Measurements from ENCODE around the gene SYT14.

SYT14 gene

GRCh38 chr1:210025870-210026269 is 87.9 kb downstream of the SYT14 start:
- H3K4me3 ChIP-seq (ENCODE audit: insufficient read depth, low read length, poor library complexity, severe bottlenecking), result no peak overlapping the region
- no peak overlapping the region for H2AFZ ChIP-seq (ENCODE audit: low read depth, low read length, severe bottlenecking)
- H3K9me2 ChIP-seq (replicated peaks; ENCODE audit: insufficient read depth, low read length), result no peaks in the 10 kb centered on the region
- H3K27ac ChIP-seq (ENCODE audit: low read depth, low read length), result no peak overlapping the region
- H3K9ac ChIP-seq (ENCODE audit: low read length), result no peak overlapping the region
- H3K36me3 ChIP-seq (ENCODE audit: low read length), result no peaks in the 10 kb centered on the region
- TF ChIP-seq, protein P1, sequence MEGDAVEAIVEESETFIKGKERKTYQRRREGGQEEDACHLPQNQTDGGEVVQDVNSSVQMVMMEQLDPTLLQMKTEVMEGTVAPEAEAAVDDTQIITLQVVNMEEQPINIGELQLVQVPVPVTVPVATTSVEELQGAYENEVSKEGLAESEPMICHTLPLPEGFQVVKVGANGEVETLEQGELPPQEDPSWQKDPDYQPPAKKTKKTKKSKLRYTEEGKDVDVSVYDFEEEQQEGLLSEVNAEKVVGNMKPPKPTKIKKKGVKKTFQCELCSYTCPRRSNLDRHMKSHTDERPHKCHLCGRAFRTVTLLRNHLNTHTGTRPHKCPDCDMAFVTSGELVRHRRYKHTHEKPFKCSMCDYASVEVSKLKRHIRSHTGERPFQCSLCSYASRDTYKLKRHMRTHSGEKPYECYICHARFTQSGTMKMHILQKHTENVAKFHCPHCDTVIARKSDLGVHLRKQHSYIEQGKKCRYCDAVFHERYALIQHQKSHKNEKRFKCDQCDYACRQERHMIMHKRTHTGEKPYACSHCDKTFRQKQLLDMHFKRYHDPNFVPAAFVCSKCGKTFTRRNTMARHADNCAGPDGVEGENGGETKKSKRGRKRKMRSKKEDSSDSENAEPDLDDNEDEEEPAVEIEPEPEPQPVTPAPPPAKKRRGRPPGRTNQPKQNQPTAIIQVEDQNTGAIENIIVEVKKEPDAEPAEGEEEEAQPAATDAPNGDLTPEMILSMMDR (IDR thresholded peaks at IDR 0.05; ENCODE audit: insufficient read depth, low read length, poor library complexity, severe bottlenecking), result no peak
- no peak for TF ChIP-seq EZH2phosphoT487 (conservative IDR thresholded peaks at IDR 0.05; ENCODE audit: low read length)
- H4K20me1 ChIP-seq (ENCODE audit: low read depth, low read length), result no peaks in the 10 kb centered on the region
- no peak overlapping the region for H3K4me2 ChIP-seq (ENCODE audit: low read depth, low read length, poor library complexity, severe bottlenecking)
- no peaks in the 10 kb centered on the region for H3K27me3 ChIP-seq (ENCODE audit: low read length)
- no peaks in the 10 kb centered on the region for H3K79me2 ChIP-seq (ENCODE audit: insufficient read depth, low read length)
- no peaks in the 10 kb centered on the region for H3K9me3 ChIP-seq (ENCODE audit: insufficient read depth, low read length)
- no peaks in the 10 kb centered on the region for H3F3A ChIP-seq (ENCODE audit: insufficient read depth)

- Histone ChIP-seq H3K9me2 (replicated peaks; ENCODE audit: insufficient read depth, low read length) (no peaks in the 10 kb centered on the region), H2AFZ (ENCODE audit: low read depth, low read length, severe bottlenecking) (no peak overlapping the region), H3K36me3 (ENCODE audit: low read length) (no peaks in the 10 kb centered on the region), H3K4me2 (ENCODE audit: low read depth, low read length, poor library complexity, severe bottlenecking) (no peak overlapping the region), H3K27me3 (ENCODE audit: low read length) (no peaks in the 10 kb centered on the region), H4K20me1 (ENCODE audit: low read depth, low read length) (no peaks in the 10 kb centered on the region), H3K9me3 (ENCODE audit: insufficient read depth, low read length) (no peaks in the 10 kb centered on the region), H3K9ac (ENCODE audit: low read length) (no peak overlapping the region), H3K27ac (ENCODE audit: low read depth, low read length) (no peak overlapping the region), H3K4me3 (ENCODE audit: insufficient read depth, low read length, poor library complexity, severe bottlenecking) (no peak overlapping the region), H3F3A (ENCODE audit: insufficient read depth) (no peaks in the 10 kb centered on the region), H3K79me2 (ENCODE audit: insufficient read depth, low read length) (no peaks in the 10 kb centered on the region)
- no peak for TF ChIP-seq EZH2phosphoT487 (conservative IDR thresholded peaks at IDR 0.05; ENCODE audit: low read length)
- TF ChIP-seq, protein P1 (IDR thresholded peaks at IDR 0.05; ENCODE audit: insufficient read depth, low read length, poor library complexity, severe bottlenecking), result no peak
Observed at GRCh38 chr1:210027994-210028393, 90.0 kb downstream of the SYT14 start.

DNA sequence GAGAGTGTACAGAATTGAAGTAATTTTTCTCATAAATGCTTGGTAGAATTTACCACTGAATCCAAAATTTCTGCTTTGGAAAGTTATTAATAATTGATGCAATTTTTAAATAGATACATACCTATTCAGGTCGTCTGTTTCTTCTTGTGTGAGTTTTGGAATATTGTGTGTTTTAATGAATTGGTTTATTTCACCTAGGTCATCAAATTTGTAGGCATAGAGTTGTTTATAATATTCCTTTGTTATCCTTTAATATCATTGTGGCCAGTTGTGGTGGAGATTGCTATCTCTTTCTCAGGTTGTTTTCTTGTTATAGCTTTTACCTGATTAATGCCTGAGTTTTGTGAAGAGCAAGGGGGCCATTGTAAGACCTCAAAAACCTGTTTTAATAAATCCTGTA is 93.5 kb downstream of the SYT14 start:
- Histone ChIP-seq H3K27me3 (ENCODE audit: low read length) (no peaks in the 10 kb centered on the region), H3K9me2 (replicated peaks; ENCODE audit: insufficient read depth, low read length) (no peaks in the 10 kb centered on the region), H3F3A (ENCODE audit: insufficient read depth) (no peaks in the 10 kb centered on the region), H2AFZ (ENCODE audit: low read depth, low read length, severe bottlenecking) (no peak overlapping the region), H3K4me3 (ENCODE audit: insufficient read depth, low read length, poor library complexity, severe bottlenecking) (no peak overlapping the region), H4K20me1 (ENCODE audit: low read depth, low read length) (no peaks in the 10 kb centered on the region), H3K9ac (ENCODE audit: low read length) (no peak overlapping the region), H3K9me3 (ENCODE audit: insufficient read depth, low read length) (no peaks in the 10 kb centered on the region), H3K36me3 (ENCODE audit: low read length) (no peaks in the 10 kb centered on the region), H3K27ac (ENCODE audit: low read depth, low read length) (no peak overlapping the region), H3K79me2 (ENCODE audit: insufficient read depth, low read length) (no peaks in the 10 kb centered on the region), H3K4me2 (ENCODE audit: low read depth, low read length, poor library complexity, severe bottlenecking) (no peak overlapping the region)
- TF ChIP-seq EZH2phosphoT487 (conservative IDR thresholded peaks at IDR 0.05; ENCODE audit: low read length), result no peak
- TF ChIP-seq, protein P1 (IDR thresholded peaks at IDR 0.05; ENCODE audit: insufficient read depth, low read length, poor library complexity, severe bottlenecking), result no peak
